GM12878 (cell line): ENCODE data around the gene LRIG2. TPM values are rescaled to one million over a fixed set of nuclear protein-coding genes. Genes with fewer than 3 reads are reported as not detected.
A peak's percentile ranks its signal among the peaks of the same experiment; 100 is the strongest.

Experiments
- ATAC-seq: fragments of 200-7000 bp; cut with Tn5 transposase; 3 replicates; pipeline ENCODE4 v1.9.1; 2020; ENCODE audit warnings: mild to moderate bottlenecking, moderate library complexity
- BruUV-seq: library from RNA; stranded (reverse); fragments of 400-500 nt; replicated peaks from 2 replicates; lab custom pipeline; 2021; lab: Mats Ljungman, UMichigan
- CTCF ChIA-PET: fragments of 300-600 bp; sonication (Branson Sonifier 250); formaldehyde crosslinking; extraction: SDS; loops from one replicate; lab custom pipeline; 2021; ENCODE audit warnings: inconsistent platforms; lab: Yijun Ruan, JAX
- POLR2A ChIA-PET: fragments of 350-600 bp; formaldehyde crosslinking; extraction: SDS; loops from one replicate; lab custom pipeline; 2021; ENCODE audit warnings: inconsistent platforms; lab: Charles Lee
- RAD21 ChIA-PET: fragments of 300-600 bp; sonication (Branson Sonifier 250); formaldehyde crosslinking; loops from one replicate; lab custom pipeline; 2023; ENCODE audit warnings: antibody characterized with exemption; ENCODE audit not compliant: unreplicated experiment; lab: Charles Lee
- SMC1A ChIA-PET: fragments of 300-600 bp; sonication (Branson Sonifier 250); formaldehyde crosslinking; loops from one replicate; lab custom pipeline; 2023; ENCODE audit not compliant: unreplicated experiment, uncharacterized antibody; lab: Charles Lee
- DNase-seq: peaks from one replicate; pipeline ENCODE4 v3.0.0-alpha.2; 2011; ENCODE audit warnings: low read depth, low spot score
- FAIRE-seq: peaks from 3 replicates; lab custom pipeline; 2011; peaks lifted over from hg19 to GRCh38; lab: Jason Lieb, UNC
- H2AFZ ChIP-seq: 2 replicates; pipeline ENCODE4 v1.6.0; 2011; ENCODE audit warnings: low read depth, low read length, control low read depth; ENCODE audit not compliant: control insufficient read depth
- H3K27ac ChIP-seq: 2 replicates; pipeline ENCODE4 v1.5.1; 2011; ENCODE audit warnings: control low read depth; ENCODE audit not compliant: control insufficient read depth, insufficient read depth
- H3K27me3 ChIP-seq, 2 experiments: replicated peaks in 1 of 2; 2 replicates each; pipeline versions ENCODE4 v1.6.0 to v1.6.1; 2011; ENCODE audit warnings: low read length in 1 of 2; ENCODE audit not compliant: control insufficient read depth in 2 of 2, insufficient read depth in 2 of 2
- H3K36me3 ChIP-seq, 2 experiments: 2 replicates each; pipeline ENCODE4 v1.5.1; 2011; ENCODE audit warnings: low read length in 1 of 2; ENCODE audit not compliant: control insufficient read depth in 2 of 2, insufficient read depth in 2 of 2
- H3K4me1 ChIP-seq: 2 replicates; pipeline ENCODE4 v1.6.1; 2011; ENCODE audit warnings: mild to moderate bottlenecking, low read length, moderate library complexity, mixed read lengths; ENCODE audit not compliant: control insufficient read depth, insufficient read depth
- H3K4me2 ChIP-seq: 2 replicates; pipeline ENCODE4 v1.6.0; 2011; ENCODE audit warnings: control low read depth; ENCODE audit not compliant: control insufficient read depth, insufficient read depth
- H3K4me3 ChIP-seq: fragments of 200-600 bp; sonication (generic); 2 replicates; pipeline ENCODE4 v1.5.1; 2016
- H3K79me2 ChIP-seq: 2 replicates; pipeline ENCODE4 v1.6.0; 2011; ENCODE audit warnings: low read length; ENCODE audit not compliant: control insufficient read depth, insufficient read depth
- H3K9ac ChIP-seq: 2 replicates; pipeline ENCODE4 v1.8.0; 2011; ENCODE audit warnings: low read length, control low read depth, mixed read lengths; ENCODE audit not compliant: control insufficient read depth, insufficient read depth
- H3K9me3 ChIP-seq: replicated peaks from 3 replicates; pipeline ENCODE4 v1.5.1; 2011; ENCODE audit warnings: mild to moderate bottlenecking, low read length; ENCODE audit not compliant: control insufficient read depth, insufficient read depth
- H4K20me1 ChIP-seq: 2 replicates; pipeline ENCODE4 v1.6.0; 2011; ENCODE audit not compliant: control insufficient read depth, insufficient read depth
- IKZF1 ChIP-seq: fragments of 450-650 bp; conservative IDR thresholded peaks from 2 replicates; pipeline ENCODE4 v1.6.1; 2017; ENCODE audit warnings: antibody characterized with exemption, mild to moderate bottlenecking
- MAX ChIP-seq: IDR thresholded peaks from 2 replicates; pipeline ENCODE4 v1.6.1; 2012; ENCODE audit warnings: low read depth, low read length, improper control_type of control experiment
- MLLT1 ChIP-seq: fragments of 450-650 bp; IDR thresholded peaks from 2 replicates; pipeline ENCODE4 v1.6.1; 2016; ENCODE audit warnings: mild to moderate bottlenecking
- RAD51 ChIP-seq: fragments of 450-650 bp; IDR thresholded peaks from 2 replicates; pipeline ENCODE4 v1.6.1; 2016; ENCODE audit warnings: moderate library complexity, mild to moderate bottlenecking, inconsistent platforms
- SRF ChIP-seq, 2 experiments: IDR thresholded peaks; 2 replicates each; pipeline ENCODE4 v1.6.1; 2011; ENCODE audit warnings: low read depth in 2 of 2, low read length in 2 of 2, mild to moderate bottlenecking in 1 of 2, moderate library complexity in 1 of 2
- ZNF24 ChIP-seq: fragments of 450-650 bp; IDR thresholded peaks from 2 replicates; pipeline ENCODE4 v1.6.1; 2017; ENCODE audit warnings: antibody characterized with exemption, mild to moderate bottlenecking
- WGBS: methylation state at CpG from one replicate; pipeline ENCODE4 v1.1.6; 2016; ENCODE audit warnings: low lambda C conversion rate; ENCODE audit not compliant: insufficient replicate concordance, insufficient coverage; ENCODE audit errors: missing lambda C conversion rate; 5-methylcytosine and 5-hydroxymethylcytosine counted together
- in situ Hi-C: fragments of 300-500 bp; cut with MboI; formaldehyde crosslinking; loops from 9 replicates; pipeline ENCODE4 v1.14.3; 2018; ENCODE audit warnings: mixed read lengths
- intact Hi-C: fragments of 100-400 bp; cut with micrococcal nuclease; formaldehyde crosslinking; loops from one replicate; pipeline ENCODE4 v1.14.2; 2022; ENCODE audit not compliant: unreplicated experiment
- polyA plus RNA-seq, 11 experiments: library from polyadenylated mRNA; depleted of rRNA in 4 of 11; unstranded in 6 of 11; stranded (reverse) in 5 of 11; fragments of >200 nt; fragmentation: Nextera tagmentation in 4 of 11; fragmentation: Illumina TruSeq in 1 of 11; extraction: Ambion mirVana in 4 of 11; extraction: Trizol in 1 of 11; gene quantifications; 1 replicate in 1 of 11; 2 replicates in 10 of 11; pipeline versions ENCODE4 v1.2.1 to v1.2.3, GENCODE V29; 2011 to 2016; ENCODE audit warnings: inconsistent platforms in 2 of 11, missing spikeins in 2 of 11, low read depth in 1 of 11
- total RNA-seq, 4 experiments: library from RNA; depleted of rRNA in 3 of 4; stranded (reverse); fragments of >200 nt in 3 of 4; fragmentation: Illumina TruSeq in 1 of 4; extraction: Trizol in 1 of 4; gene quantifications; 2 replicates each; pipeline versions ENCODE4 v1.2.1 to v1.2.3, GENCODE V29; 2013 to 2021

The LRIG2 gene
- total and polyA plus RNA-seq, 10 of the 15 experiments (the other 5 are each of a cell fraction or from before 2014, with no cell fraction given) = 0.77 to 11.8 (median 5.1) TPM

- Histone ChIP-seq H3K79me2 (no peaks in the 10 kb centered on the region), H3K36me3 (no peaks in the 10 kb centered on the region), H3K27ac (no peak overlapping the region), H3K9me3 (no peaks in the 10 kb centered on the region), H3K27me3 (no peaks in the 10 kb centered on the region), H3K4me2 (no peak overlapping the region; the same call in 1 of the 2 replicates), H3K4me1 (peaks cover 34% of the 10 kb centered on the region), H3K4me3 (no peak overlapping the region), H2AFZ (no peak overlapping the region; the same call in 1 of the 2 replicates), H3K9ac (no peak overlapping the region), H4K20me1 (no peaks in the 10 kb centered on the region)
- WGBS = 41% methylated on average over 8 of the region's 8 CpGs
- in situ Hi-C loops (loop anchor here (5.0 kb wide), 3 partner anchors 159 to 324 kb away; partner anchors contain the start of gene PPM1J), intact Hi-C loops (no loop called here)
- peak; percentile 48 for ATAC-seq
- no peak for DNase-seq
- no TSS peak for BruUV-seq
- TF ChIP-seq RAD51 = no peak
- TF ChIP-seq SRF (IDR thresholded peaks at IDR 0.05; ENCODE audit: low read depth in 2 of 2, low read length in 2 of 2) = peak in 1 of 2 experiments; percentile 27; a peak in 1 of 4 replicates
- no peak for TF ChIP-seq IKZF1
- peak; percentile 25; the same call in 1 of the 2 replicates for TF ChIP-seq MLLT1
- no peak for TF ChIP-seq MAX
- no peak for TF ChIP-seq ZNF24
- CTCF ChIA-PET = interaction anchor here (0.6 to 5.5 kb wide), 22 partner anchors 8 to 641 kb away, joined by 3 to 196 read pairs (median 9); partner anchors contain the start of genes LRIG2, PPM1J and SLC16A1
- POLR2A ChIA-PET = interaction anchor here (0.5 to 0.9 kb wide), 3 partner anchors 9 to 890 kb away, joined by 3 to 5 read pairs (median 3); no protein-coding TSS in a partner anchor
- SMC1A ChIA-PET = interaction anchor here (0.6 to 5.7 kb wide), 21 partner anchors 8 to 324 kb away, joined by 3 to 150 read pairs (median 4); partner anchors contain the start of gene LRIG2
- no peak for FAIRE-seq
- RAD21 ChIA-PET = interaction anchor here (0.6 to 4.1 kb wide), 14 partner anchors 9 to 325 kb away, joined by 3 to 105 read pairs (median 8); partner anchors contain the start of genes LRIG2, PPM1J and SLC16A1
These were observed 32.1 kb upstream of the LRIG2 start for GRCh38 chr1:113040718-113041412.
